Loucy (cell line): ENCODE measurements around the gene SNAP25.

Experiments
- H2AFZ ChIP-seq: fragments of 200-600 bp; sonication (generic); 2 replicates; pipeline ENCODE4 v1.6.0; 2016; ENCODE audit warnings: antibody characterized with exemption, mild to moderate bottlenecking, low read length, moderate library complexity
- H3F3A ChIP-seq: fragments of 200-600 bp; 2 replicates; pipeline ENCODE4 v1.6.0; 2016; ENCODE audit warnings: antibody characterized with exemption, low read depth, mild to moderate bottlenecking
- H3K27me3 ChIP-seq: fragments of 200-600 bp; sonication (generic); 2 replicates; pipeline ENCODE4 v1.6.1; 2014; ENCODE audit warnings: low read length, mild to moderate bottlenecking; ENCODE audit not compliant: insufficient read depth, poor library complexity, severe bottlenecking
- H3K36me3 ChIP-seq: fragments of 200-600 bp; sonication (generic); 2 replicates; pipeline ENCODE4 v1.6.1; 2016; ENCODE audit warnings: low read length; ENCODE audit not compliant: insufficient read depth
- H3K4me1 ChIP-seq: fragments of 200-600 bp; sonication (generic); 2 replicates; pipeline ENCODE4 v1.5.1; 2014; ENCODE audit warnings: low read length, mild to moderate bottlenecking; ENCODE audit not compliant: insufficient read depth, poor library complexity, severe bottlenecking
- H3K4me2 ChIP-seq: fragments of 200-600 bp; sonication (generic); 2 replicates; pipeline ENCODE4 v1.6.0; 2014; ENCODE audit warnings: antibody characterized with exemption, low read length, low read depth, mild to moderate bottlenecking; ENCODE audit not compliant: poor library complexity, severe bottlenecking
- H3K4me3 ChIP-seq: fragments of 200-600 bp; sonication (generic); 2 replicates; pipeline ENCODE4 v1.5.1; 2014; ENCODE audit warnings: low read length, mild to moderate bottlenecking, mixed read lengths; ENCODE audit not compliant: poor library complexity, severe bottlenecking
- H3K79me2 ChIP-seq: fragments of 200-600 bp; sonication (generic); 2 replicates; pipeline ENCODE4 v1.6.1; 2014; ENCODE audit warnings: low read length; ENCODE audit not compliant: insufficient read depth
- H3K9ac ChIP-seq: fragments of 200-600 bp; sonication (generic); 2 replicates; pipeline ENCODE4 v1.6.0; 2014; ENCODE audit warnings: mild to moderate bottlenecking, low read depth, low read length, moderate library complexity; ENCODE audit not compliant: poor library complexity, severe bottlenecking
- H3K9me2 ChIP-seq: fragments of 200-600 bp; sonication (generic); replicated peaks from 2 replicates; pipeline ENCODE4 v1.6.1; 2016; ENCODE audit warnings: low read depth, low read length, mixed read lengths
- H3K9me3 ChIP-seq: fragments of 200-600 bp; sonication (generic); 2 replicates; pipeline ENCODE4 v1.6.1; 2014; ENCODE audit warnings: mild to moderate bottlenecking, antibody characterized with exemption, low read length, low read depth; ENCODE audit not compliant: insufficient read depth
- H4K20me1 ChIP-seq: fragments of 200-600 bp; sonication (generic); 2 replicates; pipeline ENCODE4 v1.6.0; 2014; ENCODE audit warnings: antibody characterized with exemption, low read length, mild to moderate bottlenecking; ENCODE audit not compliant: insufficient read depth, poor library complexity, severe bottlenecking
- EZH2phosphoT487 ChIP-seq: fragments of 200-600 bp; IDR thresholded peaks from 2 replicates; pipeline ENCODE4 v1.6.1; 2018; ENCODE audit warnings: antibody characterized with exemption, mild to moderate bottlenecking, moderate library complexity, borderline replicate concordance
- TF ChIP-seq, protein P1 (sequence below): fragments of 200-600 bp; sonication (generic); conservative IDR thresholded peaks from 2 replicates; pipeline ENCODE4 v1.5.1; 2014; ENCODE audit warnings: mild to moderate bottlenecking, antibody characterized with exemption, low read length

The SNAP25 gene

DNA sequence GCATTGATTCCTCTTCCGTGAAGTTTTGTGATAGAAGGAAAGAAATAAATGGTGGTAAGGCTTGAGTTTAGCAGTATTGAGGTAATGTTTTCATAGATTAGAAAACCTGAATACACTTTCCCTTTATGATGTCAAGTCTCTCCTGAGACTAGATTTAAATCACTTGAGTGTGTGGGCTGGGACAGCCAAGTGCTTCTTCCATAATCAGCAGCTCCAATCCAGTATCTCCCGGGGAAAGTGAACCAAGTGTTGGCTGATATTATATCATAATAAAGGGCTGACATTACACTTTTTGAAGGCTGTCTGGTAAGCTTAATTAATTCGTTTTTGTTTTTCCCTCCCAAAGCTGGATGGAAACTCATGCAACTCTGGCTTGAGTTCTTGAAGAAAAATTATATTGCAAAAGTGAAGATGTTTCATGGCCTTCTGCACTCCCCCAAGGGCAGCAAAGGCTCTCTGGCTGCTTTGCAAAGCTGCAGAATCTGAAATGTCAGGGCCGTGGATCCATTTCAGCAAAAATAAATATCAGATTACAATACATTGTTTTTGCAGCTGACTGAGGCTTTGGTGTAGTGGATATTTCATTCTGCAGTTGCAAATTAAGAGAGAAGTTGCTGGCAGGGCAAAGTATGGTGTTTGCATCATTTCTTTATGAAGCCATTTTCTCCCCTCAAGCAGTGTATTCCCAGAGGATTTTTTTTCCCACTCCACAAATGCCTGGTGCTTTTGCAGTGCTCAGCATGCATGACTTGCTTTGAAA, 114.2 kb downstream of the SNAP25 start:
- Histone ChIP-seq H3K36me3 (no peaks in the 10 kb centered on the region), H3K4me1 (no peaks in the 10 kb centered on the region), H3K9ac (no peak overlapping the region), H3K9me3 (no peaks in the 10 kb centered on the region), H4K20me1 (no peaks in the 10 kb centered on the region), H3F3A (no peaks in the 10 kb centered on the region), H3K4me3 (no peak overlapping the region), H3K27me3 (peaks cover 6% of the 10 kb centered on the region), H2AFZ (no peak overlapping the region), H3K9me2 (no peaks in the 10 kb centered on the region), H3K79me2 (no peaks in the 10 kb centered on the region), H3K4me2 (no peak overlapping the region)
- no peak for TF ChIP-seq EZH2phosphoT487
- TF ChIP-seq, protein P1, sequence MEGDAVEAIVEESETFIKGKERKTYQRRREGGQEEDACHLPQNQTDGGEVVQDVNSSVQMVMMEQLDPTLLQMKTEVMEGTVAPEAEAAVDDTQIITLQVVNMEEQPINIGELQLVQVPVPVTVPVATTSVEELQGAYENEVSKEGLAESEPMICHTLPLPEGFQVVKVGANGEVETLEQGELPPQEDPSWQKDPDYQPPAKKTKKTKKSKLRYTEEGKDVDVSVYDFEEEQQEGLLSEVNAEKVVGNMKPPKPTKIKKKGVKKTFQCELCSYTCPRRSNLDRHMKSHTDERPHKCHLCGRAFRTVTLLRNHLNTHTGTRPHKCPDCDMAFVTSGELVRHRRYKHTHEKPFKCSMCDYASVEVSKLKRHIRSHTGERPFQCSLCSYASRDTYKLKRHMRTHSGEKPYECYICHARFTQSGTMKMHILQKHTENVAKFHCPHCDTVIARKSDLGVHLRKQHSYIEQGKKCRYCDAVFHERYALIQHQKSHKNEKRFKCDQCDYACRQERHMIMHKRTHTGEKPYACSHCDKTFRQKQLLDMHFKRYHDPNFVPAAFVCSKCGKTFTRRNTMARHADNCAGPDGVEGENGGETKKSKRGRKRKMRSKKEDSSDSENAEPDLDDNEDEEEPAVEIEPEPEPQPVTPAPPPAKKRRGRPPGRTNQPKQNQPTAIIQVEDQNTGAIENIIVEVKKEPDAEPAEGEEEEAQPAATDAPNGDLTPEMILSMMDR = no peak

DNA sequence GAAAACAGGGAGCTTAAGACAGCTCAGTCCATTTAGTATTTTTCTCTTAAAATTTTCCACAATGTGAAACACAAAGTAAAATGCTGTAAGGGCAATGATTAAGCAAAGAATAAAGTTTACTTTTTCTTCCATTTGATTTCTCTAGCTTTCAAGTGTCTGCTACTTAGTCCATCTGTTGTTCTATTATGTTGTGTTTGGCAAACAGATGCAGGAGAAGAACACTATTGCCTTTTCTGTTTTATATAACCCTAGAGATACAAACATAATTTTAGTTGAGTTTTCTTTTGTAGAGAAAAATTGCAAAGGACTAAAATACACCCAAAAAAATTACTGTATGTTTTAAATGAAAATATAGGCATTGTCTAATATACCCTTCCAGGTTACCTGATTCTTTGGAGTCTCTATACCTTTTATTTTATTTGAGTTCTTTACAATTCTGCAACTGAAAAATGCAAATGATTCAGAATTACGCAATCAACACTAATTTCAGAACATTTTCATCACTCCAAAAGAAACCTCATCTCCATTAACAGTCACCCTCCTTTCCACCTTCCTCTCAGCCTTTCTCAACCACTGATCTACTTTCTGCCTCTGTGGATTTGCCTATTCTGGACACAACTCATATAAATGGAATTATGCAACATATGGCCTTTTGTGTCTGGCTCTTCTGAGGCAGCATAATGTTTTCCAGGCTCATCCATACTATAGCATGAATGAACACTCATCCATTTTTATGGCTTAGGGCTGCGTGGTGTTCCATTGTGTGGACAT, 118.5 kb downstream of the SNAP25 start:
- H3K9ac ChIP-seq = no peak overlapping the region
- H3K4me1 ChIP-seq = no peaks in the 10 kb centered on the region
- H3K79me2 ChIP-seq = no peaks in the 10 kb centered on the region
- H3K4me3 ChIP-seq = no peak overlapping the region
- no peaks in the 10 kb centered on the region for H3K9me2 ChIP-seq
- H3F3A ChIP-seq = no peaks in the 10 kb centered on the region
- no peaks in the 10 kb centered on the region for H3K36me3 ChIP-seq
- no peak overlapping the region for H2AFZ ChIP-seq
- no peak for TF ChIP-seq EZH2phosphoT487
- TF ChIP-seq, protein P1 = no peak
- H4K20me1 ChIP-seq = no peaks in the 10 kb centered on the region
- no peaks in the 10 kb centered on the region for H3K9me3 ChIP-seq
- no peak overlapping the region for H3K4me2 ChIP-seq
- no peaks in the 10 kb centered on the region for H3K27me3 ChIP-seq

DNA sequence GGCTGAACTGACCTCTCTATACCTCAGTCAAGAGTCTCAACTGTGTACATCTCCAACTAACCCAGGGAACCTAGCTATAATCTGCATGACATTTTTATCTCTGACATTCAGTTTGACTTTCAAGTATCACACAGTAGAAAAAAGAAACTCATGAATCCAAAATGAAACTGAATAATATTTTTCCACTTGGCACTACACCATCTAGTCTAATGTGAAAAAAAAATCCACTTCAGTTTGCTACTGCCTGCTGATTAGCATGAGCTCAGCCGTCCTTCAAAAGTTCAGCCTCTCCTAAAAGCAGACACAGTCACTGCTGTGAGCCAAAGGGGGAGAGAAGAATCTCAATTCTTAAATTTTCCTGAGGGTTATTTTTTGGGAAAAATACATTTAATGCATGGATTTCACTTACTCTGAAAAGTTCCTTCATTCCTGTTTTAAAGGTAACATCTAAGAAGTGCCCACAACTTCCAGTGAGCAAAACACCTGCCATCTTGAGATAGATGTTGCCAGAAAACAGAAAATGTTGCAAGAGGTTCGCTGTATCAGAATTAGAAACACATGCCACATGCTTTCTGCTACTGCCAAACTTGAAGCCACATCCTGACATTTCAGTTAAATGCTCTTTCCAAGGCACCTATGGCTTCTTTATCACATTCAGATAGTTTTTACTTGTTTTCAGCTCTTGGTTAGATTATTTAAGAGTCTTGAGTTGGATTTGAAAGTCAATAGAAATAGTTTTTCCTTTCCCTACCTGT, 120.0 kb downstream of the SNAP25 start:
- Histone ChIP-seq H3K4me3 (no peak overlapping the region), H3K9ac (no peak overlapping the region), H3K27me3 (no peaks in the 10 kb centered on the region), H2AFZ (no peak overlapping the region), H3K79me2 (no peaks in the 10 kb centered on the region), H3K9me2 (no peaks in the 10 kb centered on the region), H4K20me1 (no peaks in the 10 kb centered on the region), H3K9me3 (no peaks in the 10 kb centered on the region), H3F3A (no peaks in the 10 kb centered on the region), H3K36me3 (no peaks in the 10 kb centered on the region), H3K4me1 (no peaks in the 10 kb centered on the region), H3K4me2 (no peak overlapping the region)
- TF ChIP-seq EZH2phosphoT487 = no peak
- TF ChIP-seq, protein P1 = no peak
